ENCODE measurements around the gene CD109. TPM values are rescaled to one million over a fixed set of nuclear protein-coding genes. Genes with fewer than 3 reads are reported as not detected.

Gene CD109
- total RNA-seq, 1 experiment from 2014 or later = 0.18 TPM

GRCh38 chr6:73860303-73860702 is 164.3 kb downstream of the CD109 start:
- Histone ChIP-seq H3K27me3 (replicated peaks; ENCODE audit: control insufficient read depth, insufficient read depth, low read length) (no peaks in the 10 kb centered on the region), H3K36me3 (ENCODE audit: control insufficient read depth, insufficient read depth, low read length) (no peaks in the 10 kb centered on the region), H3K4me1 (no peaks in the 10 kb centered on the region), H3K4me3 (ENCODE audit: low read depth, low read length) (no peak overlapping the region), H3K9me3 (no peaks in the 10 kb centered on the region)
- no peak overlapping the region for H3K4me3 Mint-ChIP-seq (ENCODE audit: unreplicated experiment)
- ChIA-PET POLR2A (no interaction called here), CTCF (no interaction called here)
- intact Hi-C loops (cut with micrococcal nuclease; ENCODE audit: unreplicated experiment) = no loop called here
- H3K4me1 Mint-ChIP-seq (ENCODE audit: low read depth, unreplicated experiment) = no peaks in the 10 kb centered on the region
- no peak overlapping the region for H3K27ac Mint-ChIP-seq (ENCODE audit: unreplicated experiment)
- no peak for DNase-seq
- no peaks in the 10 kb centered on the region for H3K36me3 Mint-ChIP-seq (ENCODE audit: insufficient read depth, unreplicated experiment)
- no peak for TF ChIP-seq CTCF (IDR thresholded peaks at IDR 0.05; ENCODE audit: insufficient read depth in 1 of 2, low read depth in 1 of 2, low read length in 1 of 2, severe bottlenecking in 1 of 2, unreplicated experiment in 1 of 2)
- no TSS peak for BruUV-seq (replicated peaks)
- no peaks in the 10 kb centered on the region for H3K27me3 Mint-ChIP-seq (ENCODE audit: insufficient read depth, unreplicated experiment)
- H3K9me3 Mint-ChIP-seq (ENCODE audit: unreplicated experiment) = no peaks in the 10 kb centered on the region

- no peaks in the 10 kb centered on the region for H3K27me3 ChIP-seq (replicated peaks; ENCODE audit: control insufficient read depth, insufficient read depth, low read length)
- H3K4me1 ChIP-seq = no peaks in the 10 kb centered on the region
- H3K27me3 Mint-ChIP-seq (ENCODE audit: insufficient read depth, unreplicated experiment) = no peaks in the 10 kb centered on the region
- H3K9me3 Mint-ChIP-seq (ENCODE audit: unreplicated experiment) = no peaks in the 10 kb centered on the region
- no peaks in the 10 kb centered on the region for H3K4me1 Mint-ChIP-seq (ENCODE audit: low read depth, unreplicated experiment)
- no peak overlapping the region for H3K27ac Mint-ChIP-seq (ENCODE audit: unreplicated experiment)
- no peaks in the 10 kb centered on the region for H3K36me3 ChIP-seq (ENCODE audit: control insufficient read depth, insufficient read depth, low read length)
- CTCF ChIA-PET = no interaction called here
- no TSS peak for BruUV-seq (replicated peaks)
- no peak overlapping the region for H3K4me3 ChIP-seq (ENCODE audit: low read depth, low read length)
- no peak for TF ChIP-seq CTCF (IDR thresholded peaks at IDR 0.05; ENCODE audit: insufficient read depth in 1 of 2, low read depth in 1 of 2, low read length in 1 of 2, severe bottlenecking in 1 of 2, unreplicated experiment in 1 of 2)
- POLR2A ChIA-PET = no interaction called here
- H3K36me3 Mint-ChIP-seq (ENCODE audit: insufficient read depth, unreplicated experiment) = no peaks in the 10 kb centered on the region
- no peak overlapping the region for H3K4me3 Mint-ChIP-seq (ENCODE audit: unreplicated experiment)
- no peaks in the 10 kb centered on the region for H3K9me3 ChIP-seq
- intact Hi-C loops (cut with micrococcal nuclease; ENCODE audit: unreplicated experiment) = no loop called here
- no peak for DNase-seq
These were observed 170.3 kb downstream of the CD109 start for GRCh38 chr6:73866305-73866704.

- no peak for TF ChIP-seq CTCF (IDR thresholded peaks at IDR 0.05; ENCODE audit: insufficient read depth in 1 of 2, low read depth in 1 of 2, low read length in 1 of 2, severe bottlenecking in 1 of 2, unreplicated experiment in 1 of 2)
- intact Hi-C loops (cut with micrococcal nuclease; ENCODE audit: unreplicated experiment) = no loop called here
- no TSS peak for BruUV-seq (replicated peaks)
- DNase-seq = no peak
- Mint-ChIP-seq H3K36me3 (ENCODE audit: insufficient read depth, unreplicated experiment) (no peaks in the 10 kb centered on the region), H3K27me3 (ENCODE audit: insufficient read depth, unreplicated experiment) (no peaks in the 10 kb centered on the region), H3K27ac (ENCODE audit: unreplicated experiment) (no peak overlapping the region), H3K4me1 (ENCODE audit: low read depth, unreplicated experiment) (no peaks in the 10 kb centered on the region), H3K9me3 (ENCODE audit: unreplicated experiment) (no peaks in the 10 kb centered on the region), H3K4me3 (ENCODE audit: unreplicated experiment) (no peak overlapping the region)
- ChIA-PET CTCF (no interaction called here), POLR2A (no interaction called here)
- H3K4me3 ChIP-seq (ENCODE audit: low read depth, low read length) = no peak overlapping the region
- no peaks in the 10 kb centered on the region for H3K4me1 ChIP-seq
- H3K36me3 ChIP-seq (ENCODE audit: control insufficient read depth, insufficient read depth, low read length) = no peaks in the 10 kb centered on the region
- H3K9me3 ChIP-seq = no peaks in the 10 kb centered on the region
- no peaks in the 10 kb centered on the region for H3K27me3 ChIP-seq (replicated peaks; ENCODE audit: control insufficient read depth, insufficient read depth, low read length)
These were observed 171.4 kb downstream of the CD109 start for GRCh38 chr6:73867411-73867810.

Measured in Caco-2 (cell line).